DOHH2 (cell line): ENCODE results near the gene MYCT1.

Experiments
- H3F3A ChIP-seq: fragments of 200-600 bp; sonication (generic), shearing (Covaris generic); 2 replicates; pipeline ENCODE4 v1.6.0; 2016; ENCODE audit warnings: antibody characterized with exemption, mild to moderate bottlenecking; ENCODE audit not compliant: control insufficient read depth, insufficient read depth
- H3K27ac ChIP-seq: fragments of 200-600 bp; sonication (generic); 2 replicates; pipeline ENCODE4 v1.5.1; 2014; ENCODE audit warnings: low read depth, mild to moderate bottlenecking, low read length, moderate library complexity
- H3K27me3 ChIP-seq: fragments of 200-600 bp; sonication (generic); 2 replicates; pipeline ENCODE4 v1.6.1; 2014; ENCODE audit warnings: mild to moderate bottlenecking, low read length, mixed read lengths; ENCODE audit not compliant: control insufficient read depth
- H3K36me3 ChIP-seq: fragments of 200-600 bp; sonication (generic); 2 replicates; pipeline ENCODE4 v1.6.1; 2014; ENCODE audit warnings: mild to moderate bottlenecking, low read length, moderate library complexity, mixed read lengths; ENCODE audit not compliant: control insufficient read depth
- H3K4me1 ChIP-seq: fragments of 200-600 bp; sonication (generic); 2 replicates; pipeline ENCODE4 v1.6.1; 2014; ENCODE audit warnings: mild to moderate bottlenecking, low read length, mixed read lengths; ENCODE audit not compliant: control insufficient read depth
- H3K4me2 ChIP-seq: fragments of 200-600 bp; sonication (generic); 2 replicates; pipeline ENCODE4 v1.6.0; 2014; ENCODE audit warnings: mild to moderate bottlenecking, low read length, moderate library complexity
- H3K4me3 ChIP-seq: fragments of 200-600 bp; sonication (generic); 2 replicates; pipeline ENCODE4 v1.5.1; 2014; ENCODE audit warnings: mild to moderate bottlenecking, low read length, mixed read lengths
- H3K79me2 ChIP-seq: fragments of 200-600 bp; sonication (generic); 2 replicates; pipeline ENCODE4 v1.6.1; 2014; ENCODE audit warnings: mild to moderate bottlenecking, low read length, mixed read lengths; ENCODE audit not compliant: control insufficient read depth
- H3K9me2 ChIP-seq: fragments of 200-600 bp; sonication (generic); replicated peaks from 2 replicates; pipeline ENCODE4 v1.6.1; 2014; ENCODE audit warnings: mild to moderate bottlenecking, low read length, mixed read lengths; ENCODE audit not compliant: control insufficient read depth
- H3K9me3 ChIP-seq: fragments of 200-600 bp; sonication (generic); 2 replicates; pipeline ENCODE4 v1.6.1; 2014; ENCODE audit warnings: antibody characterized with exemption, low read length, mixed read lengths; ENCODE audit not compliant: control insufficient read depth, insufficient read depth
- H4K20me1 ChIP-seq: fragments of 200-600 bp; sonication (generic); 2 replicates; pipeline ENCODE4 v1.6.0; 2014; ENCODE audit warnings: low read depth, mild to moderate bottlenecking, antibody characterized with exemption, low read length, moderate library complexity; ENCODE audit not compliant: control insufficient read depth, insufficient read depth
- EZH2phosphoT487 ChIP-seq: fragments of 200-600 bp; sonication (generic); IDR thresholded peaks from 2 replicates; pipeline ENCODE4 v1.6.1; 2017; ENCODE audit warnings: borderline replicate concordance, mild to moderate bottlenecking, antibody characterized with exemption, low read length, moderate library complexity, mixed read lengths
- TF ChIP-seq, protein P1 (sequence below): fragments of 200-600 bp; sonication (generic); IDR thresholded peaks from one replicate; pipeline ENCODE4 v1.5.1; 2014; ENCODE audit warnings: antibody characterized with exemption, mild to moderate bottlenecking, low read depth, low read length; ENCODE audit not compliant: poor library complexity, severe bottlenecking

The MYCT1 gene

DNA sequence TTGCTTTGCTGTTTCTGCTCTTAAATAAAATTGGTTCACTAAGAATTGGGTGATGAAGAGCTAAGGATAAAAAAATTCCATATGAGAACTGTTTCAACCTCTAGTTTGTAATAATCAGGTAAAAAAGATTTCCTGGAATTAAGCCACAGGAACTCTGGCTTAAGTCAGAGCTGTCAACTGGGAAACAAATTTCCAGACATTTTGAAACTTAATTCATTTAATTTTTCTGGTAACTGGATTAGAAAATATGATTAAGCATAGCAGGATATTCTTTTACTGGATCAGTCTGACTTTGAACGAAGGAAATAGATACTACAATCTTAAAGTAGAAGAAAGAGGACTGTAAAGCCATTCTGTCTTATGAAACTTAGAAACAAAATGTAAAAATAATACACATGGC is 51.6 kb downstream of the MYCT1 start:
- Histone ChIP-seq H3F3A (no peaks in the 10 kb centered on the region), H3K4me3 (no peak overlapping the region), H3K27ac (no peak overlapping the region), H4K20me1 (no peaks in the 10 kb centered on the region), H3K9me2 (no peaks in the 10 kb centered on the region), H3K27me3 (no peaks in the 10 kb centered on the region), H3K4me1 (no peaks in the 10 kb centered on the region), H3K36me3 (no peaks in the 10 kb centered on the region), H3K79me2 (no peaks in the 10 kb centered on the region), H3K9me3 (no peaks in the 10 kb centered on the region), H3K4me2 (no peak overlapping the region)
- no peak for TF ChIP-seq EZH2phosphoT487
- TF ChIP-seq, protein P1, sequence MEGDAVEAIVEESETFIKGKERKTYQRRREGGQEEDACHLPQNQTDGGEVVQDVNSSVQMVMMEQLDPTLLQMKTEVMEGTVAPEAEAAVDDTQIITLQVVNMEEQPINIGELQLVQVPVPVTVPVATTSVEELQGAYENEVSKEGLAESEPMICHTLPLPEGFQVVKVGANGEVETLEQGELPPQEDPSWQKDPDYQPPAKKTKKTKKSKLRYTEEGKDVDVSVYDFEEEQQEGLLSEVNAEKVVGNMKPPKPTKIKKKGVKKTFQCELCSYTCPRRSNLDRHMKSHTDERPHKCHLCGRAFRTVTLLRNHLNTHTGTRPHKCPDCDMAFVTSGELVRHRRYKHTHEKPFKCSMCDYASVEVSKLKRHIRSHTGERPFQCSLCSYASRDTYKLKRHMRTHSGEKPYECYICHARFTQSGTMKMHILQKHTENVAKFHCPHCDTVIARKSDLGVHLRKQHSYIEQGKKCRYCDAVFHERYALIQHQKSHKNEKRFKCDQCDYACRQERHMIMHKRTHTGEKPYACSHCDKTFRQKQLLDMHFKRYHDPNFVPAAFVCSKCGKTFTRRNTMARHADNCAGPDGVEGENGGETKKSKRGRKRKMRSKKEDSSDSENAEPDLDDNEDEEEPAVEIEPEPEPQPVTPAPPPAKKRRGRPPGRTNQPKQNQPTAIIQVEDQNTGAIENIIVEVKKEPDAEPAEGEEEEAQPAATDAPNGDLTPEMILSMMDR: no peak

DNA sequence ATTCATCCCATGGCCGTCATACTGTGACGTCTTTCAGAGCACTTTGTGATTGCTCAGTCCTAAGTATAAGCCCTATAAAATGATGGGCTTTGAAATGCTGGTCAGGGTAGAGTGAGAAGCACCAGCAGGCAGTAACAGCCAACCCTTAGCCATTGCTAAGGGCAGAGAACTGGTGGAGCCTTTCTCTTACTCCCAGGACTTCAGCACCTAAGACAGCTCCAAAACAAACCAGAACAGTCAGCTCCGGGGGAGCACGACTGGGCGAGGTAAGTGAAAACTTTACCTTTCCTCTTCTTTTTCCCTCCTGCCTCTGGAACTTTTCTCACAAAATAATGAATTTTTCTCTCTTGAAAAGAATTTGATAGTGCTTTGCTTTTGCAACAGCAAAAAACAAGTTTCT is 53.0 kb downstream of the MYCT1 start, which contains the start of gene VIP:
Gene VIP (plus strand): TSS at position 104 of the 400 bp plus-strand sequence. CDS start 1,381 bp downstream, outside the sequence.
- no peak within 1 kb of the TSS for H3K4me2 ChIP-seq
- no peak within 1 kb of the TSS for H3K27ac ChIP-seq
- H3K4me3 ChIP-seq: no peak within 1 kb of the TSS
- H3F3A ChIP-seq: no peaks in the 10 kb centered on the region
- H3K9me3 ChIP-seq: no peaks in the 10 kb centered on the region
- no peaks in the 10 kb centered on the region for H3K36me3 ChIP-seq
- TF ChIP-seq, protein P1: no peak
- no peak for TF ChIP-seq EZH2phosphoT487
- no peaks in the 10 kb centered on the region for H3K4me1 ChIP-seq
- no peaks in the 10 kb centered on the region for H3K79me2 ChIP-seq
- no peaks in the 10 kb centered on the region for H4K20me1 ChIP-seq
- H3K27me3 ChIP-seq: no peaks in the 10 kb centered on the region
- H3K9me2 ChIP-seq: no peaks in the 10 kb centered on the region

DNA sequence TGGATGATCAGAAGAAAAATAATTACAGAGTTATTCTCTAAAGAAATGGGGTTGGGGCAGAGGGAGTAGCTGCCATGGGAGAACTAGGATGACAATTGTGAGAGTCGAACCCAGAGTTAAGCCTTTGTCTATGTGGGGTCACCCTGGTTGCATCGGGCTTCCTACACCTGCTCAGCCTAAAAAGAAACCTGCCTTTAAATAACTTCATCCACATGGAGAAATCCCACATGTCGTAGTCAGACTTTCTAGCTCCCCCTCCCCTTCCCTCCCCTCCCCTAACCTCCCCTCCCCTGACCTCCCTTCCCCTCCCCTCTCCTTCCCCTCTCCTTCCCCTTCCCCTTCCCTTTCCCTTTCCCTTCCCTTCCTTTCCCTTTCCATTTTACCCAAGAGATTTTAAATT is 67.6 kb downstream of the MYCT1 start:
- TF ChIP-seq EZH2phosphoT487: no peak
- TF ChIP-seq, protein P1: no peak

More for the DNA sequence above, 67.6 kb downstream of the MYCT1 start:
- Histone ChIP-seq H3K4me3 (no peak overlapping the region), H3K27me3 (no peaks in the 10 kb centered on the region), H3K4me2 (no peak overlapping the region), H3K9me2 (no peaks in the 10 kb centered on the region), H3K27ac (no peak overlapping the region), H3K36me3 (no peaks in the 10 kb centered on the region), H3K4me1 (no peaks in the 10 kb centered on the region), H4K20me1 (no peaks in the 10 kb centered on the region), H3K79me2 (no peaks in the 10 kb centered on the region), H3K9me3 (no peaks in the 10 kb centered on the region), H3F3A (no peaks in the 10 kb centered on the region)
